Mucosa of stomach (tissue), 1 donor: ENCODE measurements around the gene ARFGAP3.
"Not testable (repeated sequence)": the region's sequence is repeated elsewhere in the genome, so short reads cannot be mapped to it uniquely, and the experiment has no call there.

Experiments
- H3K27me3 ChIP-seq: one replicate; pipeline ENCODE4 v1.7.0; 2013; ENCODE audit warnings: mild to moderate bottlenecking, low read length; ENCODE audit not compliant: control insufficient read depth, insufficient read depth
- H3K36me3 ChIP-seq: one replicate; pipeline ENCODE4 v1.7.0; 2013; ENCODE audit warnings: low read length; ENCODE audit not compliant: control insufficient read depth, insufficient read depth
- H3K4me1 ChIP-seq: one replicate; pipeline ENCODE4 v1.7.0; 2013; ENCODE audit warnings: mild to moderate bottlenecking, low read length; ENCODE audit not compliant: control insufficient read depth, insufficient read depth
- H3K4me3 ChIP-seq: one replicate; pipeline ENCODE4 v1.7.0; 2013; ENCODE audit warnings: low read length
- H3K9ac ChIP-seq: one replicate; pipeline ENCODE4 v1.7.0; 2013; ENCODE audit warnings: mild to moderate bottlenecking, low read length, moderate library complexity
- H3K9me3 ChIP-seq: one replicate; pipeline ENCODE4 v1.7.0; 2013; ENCODE audit warnings: mild to moderate bottlenecking, low read length, moderate library complexity; ENCODE audit not compliant: control insufficient read depth
- donor health status: Pancreatic carcinoma.

ARFGAP3 gene

DNA sequence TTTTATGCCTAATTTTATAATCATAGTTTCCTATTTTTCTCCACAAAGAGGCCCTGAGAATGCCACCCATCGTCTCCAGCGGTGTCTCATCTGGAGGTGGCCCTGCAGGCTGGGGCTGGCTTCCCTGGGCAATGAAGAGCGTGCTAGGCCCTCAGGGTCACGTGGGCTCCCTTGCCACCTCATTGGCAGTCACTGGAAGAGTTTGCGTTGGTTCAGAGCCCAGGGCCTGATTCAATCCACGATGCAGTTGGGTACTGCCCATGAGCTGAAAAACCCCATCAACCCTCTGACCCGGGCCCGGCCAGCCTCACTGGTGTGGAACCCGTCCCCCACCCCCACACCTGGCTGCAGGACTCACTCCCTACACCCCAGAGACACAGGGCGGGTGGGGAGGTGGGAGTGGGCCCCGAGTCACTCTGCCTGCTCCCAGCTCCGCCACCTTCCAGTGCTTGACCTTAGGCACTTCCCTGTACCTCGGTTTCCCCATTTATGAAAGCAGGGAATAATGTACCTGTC, 93.0 kb downstream of the ARFGAP3 start:
- no peaks in the 10 kb centered on the region for H3K9me3 ChIP-seq
- H3K4me3 ChIP-seq: no peak overlapping the region
- no peak overlapping the region for H3K9ac ChIP-seq
- H3K27me3 ChIP-seq: no peaks in the 10 kb centered on the region
- peaks cover under 1% of the 10 kb centered on the region for H3K4me1 ChIP-seq
- H3K36me3 ChIP-seq: no peaks in the 10 kb centered on the region

DNA sequence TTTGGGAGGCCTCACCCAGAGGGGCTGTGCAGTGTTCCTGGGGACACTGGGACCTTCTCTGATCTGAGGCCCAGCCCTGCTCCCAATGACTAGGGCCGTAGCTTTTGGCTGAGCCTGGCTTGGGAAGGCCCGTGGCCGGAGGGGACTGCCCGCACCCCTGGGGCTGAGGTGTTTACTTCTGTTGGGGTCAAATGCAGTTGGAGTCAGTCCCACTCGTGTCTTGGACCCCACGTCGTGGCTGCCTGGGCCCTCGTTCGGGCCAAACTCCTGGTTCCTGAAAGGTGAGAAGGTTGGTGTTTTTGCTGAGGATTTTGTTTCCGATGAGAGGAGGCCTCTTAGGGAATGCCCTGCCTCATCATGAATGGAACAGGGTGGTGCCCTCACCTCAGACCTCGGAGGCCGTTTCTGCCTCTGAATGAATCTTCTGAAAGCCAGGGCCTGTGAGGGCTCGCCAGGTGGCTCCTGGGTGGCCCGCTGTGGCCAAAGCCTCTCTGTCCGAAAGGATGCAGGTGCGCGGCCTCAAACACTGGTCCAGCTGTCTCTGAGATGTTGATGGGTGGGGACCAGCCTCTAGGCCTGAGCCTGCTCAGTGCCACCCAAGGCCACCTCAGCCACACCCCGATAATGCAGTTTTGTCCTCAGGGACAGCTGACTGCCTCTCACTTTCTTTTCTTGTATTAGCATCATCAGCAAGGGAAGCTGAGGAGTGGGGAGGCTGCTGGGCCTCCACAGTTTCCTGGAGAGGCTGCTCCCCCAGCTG, 96.1 kb downstream of the ARFGAP3 start:
- Histone ChIP-seq H3K27me3 (no peaks in the 10 kb centered on the region), H3K9me3 (no peaks in the 10 kb centered on the region), H3K9ac (no peak overlapping the region), H3K4me3 (no peak overlapping the region), H3K4me1 (peaks cover 2% of the 10 kb centered on the region), H3K36me3 (no peaks in the 10 kb centered on the region)

DNA sequence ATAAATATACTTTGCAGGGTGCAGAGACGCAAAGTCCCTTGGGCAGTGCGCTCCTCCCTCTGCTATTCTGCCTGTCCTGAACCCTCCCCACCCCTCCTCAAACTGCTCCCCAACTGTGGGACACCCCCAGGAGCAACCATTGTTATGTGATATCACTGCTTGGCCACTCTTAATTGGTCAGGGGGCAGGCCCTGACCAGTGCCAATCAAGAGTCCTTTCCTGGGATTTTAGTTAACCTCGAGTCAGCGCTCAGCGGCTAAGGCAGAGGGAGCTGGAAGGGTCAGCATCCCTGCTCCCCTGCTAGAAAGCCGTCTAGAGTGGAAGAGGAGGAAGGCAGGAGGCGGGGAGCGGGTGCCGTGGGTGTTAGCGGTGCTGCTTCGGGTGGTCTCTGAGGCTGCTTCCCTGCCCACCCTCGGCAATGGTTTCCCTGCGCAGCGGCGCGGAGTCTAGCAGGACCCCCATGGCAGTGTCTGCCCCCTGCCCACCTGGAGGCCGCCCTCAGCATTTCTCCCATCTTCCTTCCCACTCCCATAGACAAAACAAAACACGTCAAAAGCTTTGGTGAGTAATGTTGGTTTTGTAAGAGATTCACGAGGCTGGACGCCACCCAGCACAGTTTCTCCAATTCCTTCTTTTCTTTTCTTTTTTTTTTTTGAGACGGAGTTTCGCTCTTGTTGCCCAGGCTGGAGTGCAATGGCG, 98.0 kb downstream of the ARFGAP3 start:
- H3K4me1 ChIP-seq: peaks cover 18% of the 10 kb centered on the region
- H3K27me3 ChIP-seq: no peaks in the 10 kb centered on the region
- no peaks in the 10 kb centered on the region for H3K9me3 ChIP-seq
- H3K36me3 ChIP-seq: no peaks in the 10 kb centered on the region
- H3K4me3 ChIP-seq: no peak overlapping the region
- H3K9ac ChIP-seq: no peak overlapping the region

DNA sequence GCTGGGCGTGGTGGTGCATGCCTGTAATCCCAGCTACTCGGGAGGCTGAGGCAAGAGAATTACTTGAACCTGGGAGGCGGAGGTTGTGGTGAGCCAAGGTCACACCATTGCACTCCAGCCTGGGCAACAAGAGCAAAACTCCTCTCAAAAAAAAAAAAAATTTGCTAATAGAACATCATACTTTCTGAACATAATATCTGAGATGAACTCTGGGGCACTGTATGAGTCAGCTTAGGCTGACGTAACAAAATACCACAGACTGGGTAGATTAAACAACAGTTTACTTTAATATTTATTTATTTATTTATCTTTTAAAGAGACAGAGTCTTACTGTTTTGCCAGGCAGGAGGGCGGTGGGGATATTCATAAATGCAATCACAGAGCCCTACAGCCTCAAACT, 101.5 kb downstream of the ARFGAP3 start:
- not testable (repeated sequence) for H3K27me3 ChIP-seq, H3K4me3 ChIP-seq, H3K9ac ChIP-seq, H3K9me3 ChIP-seq, H3K36me3 ChIP-seq
- peaks cover 26% of the 10 kb centered on the region for H3K4me1 ChIP-seq

DNA sequence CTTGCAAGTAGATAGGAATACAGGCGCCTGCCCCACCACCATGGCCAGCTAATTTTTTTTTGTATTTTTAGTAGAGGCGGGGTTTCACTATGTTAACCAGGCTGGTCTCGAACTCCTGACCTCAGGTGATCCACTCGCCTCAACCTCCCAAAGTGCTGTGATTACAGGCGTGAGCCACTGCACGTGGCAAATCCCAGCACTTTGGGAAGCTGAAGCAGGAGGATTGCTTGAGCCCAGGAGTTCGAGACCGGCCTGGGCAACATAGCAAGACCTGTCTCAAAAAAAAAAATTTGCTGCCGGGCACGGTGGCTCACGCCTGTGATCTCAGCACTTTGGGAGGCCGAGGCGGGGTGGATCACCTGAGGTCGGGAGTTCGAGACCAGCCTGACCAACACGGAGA, 102.0 kb downstream of the ARFGAP3 start:
- H3K36me3 ChIP-seq, H3K4me3 ChIP-seq, H3K9me3 ChIP-seq, H3K27me3 ChIP-seq, H3K9ac ChIP-seq: not testable (repeated sequence)
- H3K4me1 ChIP-seq: peaks cover 26% of the 10 kb centered on the region

DNA sequence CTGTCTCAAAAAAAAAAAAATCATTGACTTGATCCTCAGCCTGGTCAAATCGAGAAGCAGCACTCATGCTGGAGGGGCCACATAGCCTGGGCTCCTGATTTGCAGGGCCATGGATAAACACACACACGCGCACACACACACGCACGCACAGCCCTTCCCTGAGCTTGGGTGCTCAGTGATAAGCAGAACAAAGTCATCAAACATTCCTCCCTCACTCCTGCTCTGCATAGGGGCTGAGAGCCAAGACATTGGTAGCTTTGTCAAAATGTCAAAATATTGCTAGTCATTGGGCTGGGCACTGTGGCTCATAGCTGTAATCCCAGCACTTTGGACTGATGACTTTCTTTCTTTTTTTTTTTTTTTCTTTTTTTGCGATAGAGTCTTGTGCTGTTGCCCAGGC, 102.4 kb downstream of the ARFGAP3 start:
- no peak overlapping the region for H3K4me3 ChIP-seq
- no peaks in the 10 kb centered on the region for H3K9me3 ChIP-seq
- H3K27me3 ChIP-seq: no peaks in the 10 kb centered on the region
- H3K36me3 ChIP-seq: no peaks in the 10 kb centered on the region
- H3K9ac ChIP-seq: no peak overlapping the region
- peaks cover 26% of the 10 kb centered on the region for H3K4me1 ChIP-seq

DNA sequence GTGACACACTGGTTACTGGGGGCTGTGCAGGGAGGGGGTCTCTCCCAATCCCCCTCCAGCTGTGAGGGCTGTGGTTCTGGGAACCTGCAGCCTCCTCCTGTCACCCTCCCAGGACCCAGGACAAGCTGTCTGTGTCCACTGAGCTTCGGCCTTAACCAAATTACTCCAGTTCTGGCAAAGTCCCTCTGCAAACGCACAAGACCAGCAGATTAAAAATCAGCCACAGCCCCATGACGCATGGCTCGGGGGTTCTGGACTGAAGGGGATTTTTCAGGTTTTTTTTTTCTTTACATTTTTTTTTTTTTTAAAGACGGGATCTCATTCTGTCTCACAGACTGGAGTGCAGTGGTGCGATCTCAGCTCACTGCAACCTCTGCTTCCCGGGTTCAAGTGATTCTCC, 104.2 kb downstream of the ARFGAP3 start:
- Histone ChIP-seq H3K9me3 (no peaks in the 10 kb centered on the region), H3K27me3 (no peaks in the 10 kb centered on the region)

DNA sequence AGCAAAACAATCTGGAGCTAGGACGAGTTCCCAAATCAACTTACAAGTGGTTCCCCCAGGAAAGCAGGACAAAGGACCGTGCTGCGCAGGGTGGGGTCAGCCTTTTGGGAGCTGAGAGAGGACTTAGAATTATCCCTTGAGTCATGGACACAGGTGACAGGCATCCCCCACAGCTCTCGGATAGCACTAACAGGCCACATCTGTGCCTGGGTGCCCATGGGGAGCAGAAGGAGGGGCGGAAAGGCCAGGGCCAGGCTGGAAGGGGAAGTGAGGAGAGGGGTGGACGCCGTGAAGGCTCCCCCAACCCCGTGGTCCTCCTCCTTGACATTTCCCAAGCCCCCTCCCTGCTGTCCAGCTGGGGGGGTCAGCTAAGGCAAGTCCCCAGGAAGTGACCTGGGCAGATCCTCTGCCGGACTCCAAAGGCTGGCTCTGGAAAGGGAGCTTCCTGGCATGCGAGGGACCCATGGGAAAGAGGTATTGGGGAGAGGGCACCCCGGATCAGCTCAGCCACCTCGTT, 104.8 kb downstream of the ARFGAP3 start:
- H3K36me3 ChIP-seq: no peaks in the 10 kb centered on the region
- no peak overlapping the region for H3K9ac ChIP-seq
- H3K4me3 ChIP-seq: no peak overlapping the region
- no peaks in the 10 kb centered on the region for H3K9me3 ChIP-seq
- H3K4me1 ChIP-seq: peaks cover 26% of the 10 kb centered on the region
- H3K27me3 ChIP-seq: no peaks in the 10 kb centered on the region

More for the DNA sequence above, 104.2 kb downstream of the ARFGAP3 start:
- Histone ChIP-seq H3K36me3 (no peaks in the 10 kb centered on the region), H3K9ac (no peak overlapping the region), H3K4me1 (peaks cover 26% of the 10 kb centered on the region), H3K4me3 (no peak overlapping the region)

DNA sequence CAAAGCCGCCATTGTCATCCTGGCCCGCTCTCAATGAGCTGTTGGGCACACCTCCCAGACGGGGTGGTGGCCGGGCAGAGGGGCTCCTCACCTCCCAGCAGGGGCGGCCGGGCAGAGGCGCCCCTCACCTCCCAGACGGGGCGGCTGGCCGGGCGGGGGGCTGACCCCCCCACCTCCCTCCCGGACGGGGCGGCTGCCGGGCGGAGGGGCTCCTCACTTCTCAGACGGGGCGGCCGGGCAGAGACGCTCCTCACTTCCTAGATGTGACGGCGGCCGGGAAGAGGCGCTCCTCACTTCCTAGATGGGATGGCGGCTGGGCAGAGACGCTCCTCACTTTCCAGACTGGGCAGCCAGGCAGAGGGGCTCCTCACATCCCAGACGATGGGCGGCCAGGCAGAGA, 106.7 kb downstream of the ARFGAP3 start:
- H3K9ac ChIP-seq, H3K27me3 ChIP-seq, H3K36me3 ChIP-seq, H3K9me3 ChIP-seq, H3K4me3 ChIP-seq: not testable (repeated sequence)
- peaks cover 22% of the 10 kb centered on the region for H3K4me1 ChIP-seq

DNA sequence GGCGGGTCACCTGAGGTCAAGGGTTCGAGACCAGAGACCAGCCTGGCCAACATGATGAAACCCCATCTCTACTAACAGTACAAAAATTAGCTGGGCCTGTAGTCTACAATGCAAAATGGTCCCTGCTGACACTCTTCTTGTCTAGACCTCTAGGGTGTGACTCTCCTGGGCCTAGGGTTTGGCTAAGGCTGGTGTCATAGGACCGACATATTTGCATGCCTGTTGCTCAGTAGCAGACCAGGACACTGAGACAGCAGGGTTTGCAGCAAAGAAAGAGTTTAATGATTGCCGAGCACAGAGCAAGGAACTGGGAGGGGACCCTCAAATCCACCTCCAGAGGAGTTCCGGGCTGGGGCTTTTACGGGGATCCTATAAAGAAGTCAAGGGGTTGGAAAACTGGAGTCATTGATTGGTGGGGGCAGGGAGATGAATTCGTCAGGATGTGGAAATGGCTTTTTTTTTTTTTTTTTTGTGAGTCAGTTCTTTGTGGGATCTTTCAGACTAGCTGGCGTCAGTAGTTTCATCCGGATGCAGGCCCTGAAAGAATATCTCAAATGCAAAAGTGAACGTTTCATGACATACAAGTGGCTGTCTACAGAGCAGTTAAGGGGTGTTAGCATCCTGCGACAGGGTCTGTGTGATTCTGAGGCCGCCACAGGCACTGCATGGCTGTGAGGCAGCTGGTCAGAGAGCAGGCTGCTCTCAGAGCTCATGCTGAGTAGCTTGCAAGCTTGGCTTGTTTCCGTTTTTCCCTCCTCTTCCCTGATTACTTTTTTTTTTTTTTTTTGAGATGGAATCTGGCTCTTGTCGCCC, 109.2 kb downstream of the ARFGAP3 start:
- no peaks in the 10 kb centered on the region for H3K36me3 ChIP-seq
- no peaks in the 10 kb centered on the region for H3K27me3 ChIP-seq
- H3K4me1 ChIP-seq: peaks cover 21% of the 10 kb centered on the region
- H3K9ac ChIP-seq: no peak overlapping the region
- no peaks in the 10 kb centered on the region for H3K9me3 ChIP-seq
- no peak overlapping the region for H3K4me3 ChIP-seq
